Measurements from ENCODE around the gene NAB1.

Gene NAB1

GRCh38 chr2:190713471-190713870, 64.6 kb downstream of the NAB1 start:
- DNase-seq (ENCODE audit: low spot score) = no peak

- DNase-seq (ENCODE audit: low spot score) = no peak
These were observed 66.1 kb downstream of the NAB1 start for GRCh38 chr2:190714958-190715357.

- DNase-seq (ENCODE audit: low spot score) = no peak
These were observed 67.4 kb downstream of the NAB1 start for GRCh38 chr2:190716176-190716807.

GRCh38 chr2:190717306-190717705, 68.4 kb downstream of the NAB1 start:
- no peak for DNase-seq (ENCODE audit: low spot score)

DNA sequence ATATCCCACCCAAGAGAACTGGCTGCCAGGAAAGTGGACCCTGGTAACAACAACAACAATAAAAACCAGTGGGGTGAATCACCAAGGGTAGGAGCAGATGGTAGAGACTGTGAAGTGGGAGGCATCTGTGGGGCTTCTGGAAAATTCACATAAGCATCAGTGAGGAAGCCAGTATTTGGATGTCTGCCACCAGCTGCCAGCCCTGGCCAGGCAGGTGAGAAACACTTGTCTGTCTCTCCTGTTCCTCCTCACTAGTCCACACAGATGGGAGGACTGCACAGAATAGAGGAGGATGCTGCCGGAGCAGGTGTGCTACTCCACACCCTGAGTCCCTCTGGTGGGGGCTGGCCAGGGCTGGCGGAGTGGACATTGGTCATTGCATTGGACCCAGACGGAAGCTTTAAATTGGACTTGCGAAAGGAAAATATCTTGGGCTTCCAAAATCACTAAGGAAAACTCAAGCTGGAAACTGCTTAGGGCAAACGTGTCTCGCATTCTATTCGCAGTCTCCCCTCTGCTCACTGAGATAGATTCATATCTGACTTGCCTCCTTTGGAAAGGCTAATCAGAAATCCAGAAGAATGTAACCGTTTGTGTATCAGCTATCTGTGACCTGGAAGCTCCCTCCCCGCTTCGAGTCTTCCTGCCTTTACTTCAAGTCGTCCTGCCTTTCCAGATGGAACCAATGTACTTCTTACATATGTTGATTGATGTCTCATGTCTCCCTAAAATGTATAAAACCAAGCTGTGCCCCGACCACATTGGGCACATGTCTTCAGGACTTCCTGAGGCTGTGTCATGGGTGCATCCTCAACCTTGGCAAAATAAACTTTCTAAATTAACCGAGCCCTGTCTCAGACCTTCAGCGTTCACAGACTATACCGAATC, 69.1 kb downstream of the NAB1 start:
- no peak for DNase-seq (ENCODE audit: low spot score)

GRCh38 chr2:190718652-190719526, 70.0 kb downstream of the NAB1 start:
- DNase-seq (ENCODE audit: low spot score) = no peak

- DNase-seq (ENCODE audit: low spot score) = no peak
These were observed 71.4 kb downstream of the NAB1 start for GRCh38 chr2:190720276-190720675.

GRCh38 chr2:190720691-190721090, 71.8 kb downstream of the NAB1 start:
- no peak for DNase-seq (ENCODE audit: low spot score)

- DNase-seq (ENCODE audit: low spot score) = no peak
These were observed 73.3 kb downstream of the NAB1 start for GRCh38 chr2:190722061-190722759.

DNA sequence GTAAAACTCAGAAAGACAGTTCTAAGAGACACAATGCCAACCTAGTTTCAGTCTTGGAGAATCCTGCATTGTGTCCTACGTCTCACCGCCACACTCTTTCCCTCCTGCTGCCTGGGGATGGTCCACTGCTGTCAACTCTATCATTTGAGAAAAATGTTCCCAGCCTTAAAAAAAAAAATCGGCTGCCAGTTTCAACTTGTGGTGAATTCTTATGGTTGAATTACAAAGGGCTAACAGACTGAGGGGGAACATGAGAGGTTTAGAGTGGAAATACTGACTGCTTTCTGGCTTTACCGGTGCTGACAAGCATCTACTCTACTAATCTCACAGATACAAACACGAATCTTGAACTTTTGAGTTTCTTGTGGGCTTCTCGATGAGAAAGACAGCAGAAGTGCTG, 74.0 kb downstream of the NAB1 start:
- DNase-seq (ENCODE audit: low spot score) = no peak

DNA sequence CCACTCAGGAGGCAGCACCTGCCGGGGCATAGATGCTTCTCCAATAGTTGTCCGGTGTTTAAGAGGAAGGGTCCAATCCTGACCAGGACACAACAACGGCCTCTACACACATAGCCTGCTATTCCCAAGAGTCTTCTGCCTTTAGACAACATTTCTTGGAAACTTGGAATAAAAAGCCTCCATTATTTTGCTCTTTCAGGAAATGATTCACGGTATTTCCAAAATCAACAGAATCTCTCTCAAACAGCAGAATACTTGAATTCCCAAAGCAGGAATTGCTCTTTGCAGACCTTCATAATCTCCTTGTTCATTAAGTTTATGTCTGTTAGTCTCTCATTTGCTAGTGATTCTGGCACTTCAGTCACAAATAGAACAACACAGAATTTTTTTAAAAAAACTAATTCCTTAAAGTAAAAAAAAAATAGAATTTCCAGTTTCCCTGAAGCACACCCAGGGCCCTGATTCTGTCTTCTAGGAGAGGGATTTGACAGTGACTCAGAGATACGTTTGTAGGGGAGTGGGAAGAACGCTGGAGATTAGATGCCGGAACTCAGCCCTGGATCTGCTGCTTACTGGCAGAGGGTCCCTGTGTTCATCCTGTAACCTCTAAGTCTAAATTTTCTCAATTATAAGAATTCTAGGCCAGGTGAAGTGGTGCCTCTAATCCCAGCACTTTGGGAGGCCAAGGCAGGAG, 74.7 kb downstream of the NAB1 start:
- DNase-seq (ENCODE audit: low spot score) = no peak

- no peak for DNase-seq (ENCODE audit: low spot score)
These were observed 77.4 kb downstream of the NAB1 start for GRCh38 chr2:190726255-190726654.

- no peak for DNase-seq (ENCODE audit: low spot score)
These were observed 87.5 kb downstream of the NAB1 start for GRCh38 chr2:190736355-190736754.

- no peak for DNase-seq (ENCODE audit: low spot score)
These were observed 91.6 kb downstream of the NAB1 start for GRCh38 chr2:190740449-190740848.
